Measurements from ENCODE around the gene RNFT2. TPM values are rescaled to one million over a fixed set of nuclear protein-coding genes. Genes with fewer than 3 reads are reported as not detected.
"Not testable (repeated sequence)": the region's sequence is repeated elsewhere in the genome, so short reads cannot be mapped to it uniquely, and the experiment has no call there.

Gene RNFT2
- total RNA-seq, 4 donors from 2014 or later: 0.68 to 1.2 (median 1.2) TPM; not detected in 1

DNA sequence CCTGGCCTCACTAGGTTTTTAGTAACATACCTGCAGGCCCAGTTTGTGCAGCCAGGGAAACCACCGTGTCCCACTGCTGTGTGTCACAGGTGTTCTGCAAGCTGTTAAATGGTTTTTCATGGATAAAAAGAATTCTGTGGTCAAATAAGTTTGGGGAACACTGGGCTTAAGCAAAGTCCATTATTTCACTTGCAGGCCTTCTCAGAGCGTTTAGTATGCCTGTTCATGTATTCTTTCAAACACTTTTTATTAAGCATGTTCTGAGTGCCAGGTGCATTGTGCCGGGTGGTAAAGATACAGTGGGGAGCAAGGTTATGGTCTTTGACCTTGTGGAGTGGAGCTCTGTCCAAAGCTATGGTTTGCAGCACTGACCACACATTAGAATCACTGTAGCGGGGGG is 7.4 kb downstream of the RNFT2 start:
- DNase-seq (ENCODE audit: low spot score in 2 of 2): no peak
- intact Hi-C loops (cut with DNase I; ENCODE audit: low total_unique reads): no loop called here
- H3K4me3 ChIP-seq (ENCODE audit: low read depth, poor library complexity, severe bottlenecking): no peak overlapping the region
- TF ChIP-seq POLR2A (IDR thresholded peaks at IDR 0.05): no peak
- TF ChIP-seq, protein P1, sequence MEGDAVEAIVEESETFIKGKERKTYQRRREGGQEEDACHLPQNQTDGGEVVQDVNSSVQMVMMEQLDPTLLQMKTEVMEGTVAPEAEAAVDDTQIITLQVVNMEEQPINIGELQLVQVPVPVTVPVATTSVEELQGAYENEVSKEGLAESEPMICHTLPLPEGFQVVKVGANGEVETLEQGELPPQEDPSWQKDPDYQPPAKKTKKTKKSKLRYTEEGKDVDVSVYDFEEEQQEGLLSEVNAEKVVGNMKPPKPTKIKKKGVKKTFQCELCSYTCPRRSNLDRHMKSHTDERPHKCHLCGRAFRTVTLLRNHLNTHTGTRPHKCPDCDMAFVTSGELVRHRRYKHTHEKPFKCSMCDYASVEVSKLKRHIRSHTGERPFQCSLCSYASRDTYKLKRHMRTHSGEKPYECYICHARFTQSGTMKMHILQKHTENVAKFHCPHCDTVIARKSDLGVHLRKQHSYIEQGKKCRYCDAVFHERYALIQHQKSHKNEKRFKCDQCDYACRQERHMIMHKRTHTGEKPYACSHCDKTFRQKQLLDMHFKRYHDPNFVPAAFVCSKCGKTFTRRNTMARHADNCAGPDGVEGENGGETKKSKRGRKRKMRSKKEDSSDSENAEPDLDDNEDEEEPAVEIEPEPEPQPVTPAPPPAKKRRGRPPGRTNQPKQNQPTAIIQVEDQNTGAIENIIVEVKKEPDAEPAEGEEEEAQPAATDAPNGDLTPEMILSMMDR (IDR thresholded peaks at IDR 0.05): no peak
- 91 to 92% methylated on average over 4 of the region's 4 CpGs for WGBS, 2 donors

DNA sequence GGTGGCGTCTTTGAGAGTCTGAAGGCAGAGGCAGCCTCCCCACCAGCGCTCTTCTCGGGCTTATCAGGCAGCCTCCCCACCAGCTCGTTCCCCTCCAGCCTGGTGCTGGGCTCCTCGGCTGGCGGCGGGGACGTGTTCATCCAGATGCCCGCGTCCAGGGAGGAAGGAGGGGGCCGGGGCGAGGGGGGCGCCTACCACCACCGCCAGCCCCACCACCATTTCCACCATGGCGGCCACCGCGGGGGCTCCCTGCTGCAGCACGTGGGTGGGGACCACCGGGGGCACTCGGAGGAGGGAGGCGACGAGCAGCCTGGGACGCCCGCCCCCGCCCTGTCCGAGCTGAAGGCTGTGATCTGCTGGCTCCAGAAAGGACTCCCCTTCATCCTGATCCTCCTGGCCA is 11.8 kb downstream of the RNFT2 start:
- H3K4me3 ChIP-seq (ENCODE audit: low read depth, poor library complexity, severe bottlenecking): no peak overlapping the region
- WGBS, 2 donors: 88 to 92% methylated on average over 26 of the region's 26 CpGs
- no peak for DNase-seq (ENCODE audit: low spot score in 2 of 2)
- intact Hi-C loops (cut with DNase I; ENCODE audit: low total_unique reads): no loop called here
- no peak for TF ChIP-seq POLR2A (IDR thresholded peaks at IDR 0.05)
- TF ChIP-seq, protein P1 (IDR thresholded peaks at IDR 0.05): no peak

DNA sequence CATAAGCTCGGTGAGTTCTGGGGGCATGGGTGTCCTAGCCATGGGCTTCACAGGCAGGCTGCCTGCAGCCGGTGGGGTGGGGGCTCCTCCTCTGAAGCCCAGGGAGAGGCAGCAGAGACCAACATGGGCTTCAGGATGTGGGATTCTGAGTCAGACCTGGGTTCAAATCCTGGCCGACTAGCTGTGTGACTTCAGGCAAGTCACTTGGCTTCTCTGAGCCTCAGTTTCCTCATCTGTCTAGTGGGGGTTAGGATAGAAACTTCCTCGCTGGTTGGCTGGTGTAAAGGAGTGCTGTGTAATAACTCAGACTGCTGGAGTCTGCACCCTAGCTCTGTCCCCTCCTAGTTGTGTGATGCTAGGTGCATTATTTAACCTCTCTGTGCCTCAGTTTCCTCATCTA is 12.2 kb downstream of the RNFT2 start:
- intact Hi-C loops (cut with DNase I; ENCODE audit: low total_unique reads): no loop called here
- TF ChIP-seq POLR2A (IDR thresholded peaks at IDR 0.05): no peak
- TF ChIP-seq, protein P1 (IDR thresholded peaks at IDR 0.05): no peak
- DNase-seq (ENCODE audit: low spot score in 2 of 2): no peak
- 96% methylated on average over 3 of the region's 4 CpGs for WGBS, 2 donors
- no peak overlapping the region for H3K4me3 ChIP-seq (ENCODE audit: low read depth, poor library complexity, severe bottlenecking)

DNA sequence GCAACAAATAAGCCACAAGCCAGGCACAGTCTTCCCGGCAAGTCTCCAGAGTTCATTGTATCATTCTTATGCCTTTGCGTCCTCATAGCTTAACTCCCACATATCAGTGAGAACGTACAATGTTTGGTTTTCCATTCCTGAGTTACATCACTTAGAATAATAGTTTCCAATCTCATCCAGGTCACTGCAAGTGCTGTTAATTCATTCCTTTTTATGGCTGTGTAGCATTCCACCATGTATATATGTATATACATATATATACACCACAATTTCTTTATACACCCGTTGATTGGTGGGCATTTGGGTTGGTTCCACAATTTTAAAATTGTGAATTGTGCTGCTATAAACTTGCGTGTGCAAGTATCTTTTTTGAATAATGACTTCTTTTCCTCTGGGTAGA is 16.0 kb downstream of the RNFT2 start:
- WGBS, 2 donors: 90 to 93% methylated on average over 5 of the region's 5 CpGs

DNA sequence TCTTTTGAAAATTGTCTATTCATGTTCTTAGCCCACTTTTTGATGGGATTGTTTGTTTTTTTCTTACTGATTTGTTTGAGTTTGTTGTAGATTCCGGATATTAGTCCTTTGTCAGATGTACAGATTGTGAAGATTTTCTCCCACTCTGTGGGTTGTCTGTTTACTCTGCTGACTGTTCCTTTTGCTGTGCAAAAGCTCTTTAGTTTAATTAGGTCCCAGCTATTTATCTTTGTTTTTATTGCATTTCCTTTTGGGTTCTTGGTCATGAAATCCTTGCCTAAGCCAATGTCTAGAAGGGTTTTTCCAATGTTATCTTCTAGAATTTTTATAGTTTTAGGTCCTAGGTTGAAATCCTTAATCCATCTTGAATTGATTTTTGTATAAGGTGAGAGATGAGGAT is 16.7 kb downstream of the RNFT2 start:
- H3K4me3 ChIP-seq (ENCODE audit: low read depth, poor library complexity, severe bottlenecking); intact Hi-C loops (cut with DNase I; ENCODE audit: low total_unique reads); DNase-seq (ENCODE audit: low spot score in 2 of 2): not testable (repeated sequence)
- WGBS, 2 donors: 79 to 100% methylated on average over 1 of the region's 1 CpG

More for the DNA sequence above, 16.0 kb downstream of the RNFT2 start:
- intact Hi-C loops (cut with DNase I; ENCODE audit: low total_unique reads); H3K4me3 ChIP-seq (ENCODE audit: low read depth, poor library complexity, severe bottlenecking); DNase-seq (ENCODE audit: low spot score in 2 of 2): not testable (repeated sequence)

DNA sequence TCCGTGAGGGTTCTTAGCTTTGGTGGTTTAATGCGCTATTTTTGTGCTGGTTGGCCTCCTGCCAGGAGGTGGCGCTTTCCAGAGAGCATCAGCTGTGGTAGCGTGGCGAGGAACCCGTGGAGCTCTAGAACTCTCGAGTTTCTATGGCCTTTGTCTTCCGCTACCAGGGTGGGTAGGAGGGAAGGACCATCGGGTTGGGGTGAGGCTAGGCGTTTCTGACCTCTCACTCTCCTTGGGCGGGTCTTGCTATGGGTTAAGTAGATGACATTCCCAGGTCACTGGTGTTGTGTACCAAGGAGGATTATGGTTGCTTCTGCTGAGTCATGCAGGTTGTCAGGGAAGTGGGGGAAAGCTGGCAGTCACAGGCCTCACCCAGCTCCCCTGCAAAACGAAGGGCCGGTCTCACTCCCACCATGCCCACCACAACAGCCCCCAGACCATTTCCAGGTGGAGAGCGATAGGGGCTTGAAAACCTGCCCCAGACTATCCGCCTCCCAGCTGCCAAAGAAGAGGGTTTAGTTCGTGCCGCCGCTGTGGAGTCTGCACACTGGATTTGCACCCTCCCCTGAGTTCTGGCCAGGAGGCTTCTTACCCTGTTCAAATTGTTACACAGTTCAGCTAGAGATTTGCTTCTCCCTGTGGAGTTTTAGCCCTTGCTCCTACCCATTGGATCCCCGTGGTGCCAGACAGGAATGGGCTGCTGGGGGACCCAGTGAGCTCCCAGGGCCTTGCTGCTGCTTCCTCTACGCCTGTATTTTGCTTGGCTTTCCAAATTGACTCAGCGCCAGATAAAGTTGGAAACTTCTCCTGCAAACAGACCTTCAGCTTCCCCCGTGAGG is 21.9 kb downstream of the RNFT2 start:
- TF ChIP-seq POLR2A (IDR thresholded peaks at IDR 0.05): no peak
- H3K4me3 ChIP-seq (ENCODE audit: low read depth, poor library complexity, severe bottlenecking): no peak overlapping the region

DNA sequence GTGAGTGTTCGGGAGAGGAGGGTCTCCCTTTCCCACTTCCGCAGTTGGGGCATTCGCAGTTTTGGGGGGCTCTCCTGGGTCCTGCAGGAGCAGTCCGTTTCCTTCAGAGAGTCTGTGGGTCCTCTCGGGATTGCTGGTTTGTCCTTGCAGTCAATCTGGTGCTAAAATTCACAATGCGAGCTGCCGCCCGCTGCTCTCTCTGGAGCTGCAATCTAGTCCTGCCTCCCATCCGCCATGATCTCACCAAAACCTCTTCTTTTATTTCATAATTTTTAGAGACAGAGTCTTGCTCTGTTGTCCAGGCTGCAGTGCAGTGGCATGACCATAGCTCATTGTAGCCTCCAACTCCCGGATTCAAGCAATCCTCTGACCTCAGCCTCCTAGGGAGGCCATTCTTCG is 22.5 kb downstream of the RNFT2 start:
- TF ChIP-seq, protein P1 (IDR thresholded peaks at IDR 0.05): no peak
- TF ChIP-seq POLR2A (IDR thresholded peaks at IDR 0.05): no peak
- no peak overlapping the region for H3K4me3 ChIP-seq (ENCODE audit: low read depth, poor library complexity, severe bottlenecking)
- 91 to 93% methylated on average over 11 of the region's 11 CpGs for WGBS, 2 donors
- no peak for DNase-seq (ENCODE audit: low spot score in 2 of 2)
- intact Hi-C loops (cut with DNase I; ENCODE audit: low total_unique reads): no loop called here

More for the DNA sequence above, 21.9 kb downstream of the RNFT2 start:
- intact Hi-C loops (cut with DNase I; ENCODE audit: low total_unique reads): no loop called here
- no peak for DNase-seq (ENCODE audit: low spot score in 2 of 2)
- 69 to 84% methylated on average over 20 to 21 of the region's 22 CpGs for whole genome bisulfite sequencing, 2 donors

All from lower leg skin (tissue), 4 donors.